Measurements from ENCODE around the gene DNAH7.

DNA sequence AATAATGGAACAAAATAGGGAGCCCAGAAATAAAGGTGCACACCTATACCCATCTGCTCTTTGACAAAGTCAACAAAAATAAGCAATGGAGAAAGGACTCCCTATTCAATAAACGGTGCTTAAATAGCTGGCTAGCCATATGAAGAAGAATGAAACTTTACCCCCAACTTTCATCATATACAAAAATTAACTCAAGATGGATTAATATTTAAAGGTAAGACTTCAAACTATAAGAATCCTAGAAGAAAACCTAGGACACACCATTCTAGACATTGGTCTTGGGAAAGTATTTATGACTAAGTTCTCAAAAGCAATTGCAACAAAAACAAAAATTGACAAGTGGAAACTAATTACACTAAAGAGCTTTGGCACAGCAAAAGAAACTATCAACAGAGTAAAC, 139.1 kb downstream of the DNAH7 start:
- TF ChIP-seq SMARCC2 (IDR thresholded peaks at IDR 0.05; ENCODE audit: low read depth) (no peak), HNRNPK (IDR thresholded peaks at IDR 0.05; ENCODE audit: low read depth, low read length, poor library complexity, severe bottlenecking) (no peak)

Data from K562 (cell line).